Measurements from ENCODE around the gene CCL21. TPM values are rescaled to one million over a fixed set of nuclear protein-coding genes. Genes with fewer than 3 reads are reported as not detected.

Gene CCL21
- total and polyA plus RNA-seq, 2 donors (not counting 1 experiment from before 2014, with no cell fraction given), result not detected

DNA sequence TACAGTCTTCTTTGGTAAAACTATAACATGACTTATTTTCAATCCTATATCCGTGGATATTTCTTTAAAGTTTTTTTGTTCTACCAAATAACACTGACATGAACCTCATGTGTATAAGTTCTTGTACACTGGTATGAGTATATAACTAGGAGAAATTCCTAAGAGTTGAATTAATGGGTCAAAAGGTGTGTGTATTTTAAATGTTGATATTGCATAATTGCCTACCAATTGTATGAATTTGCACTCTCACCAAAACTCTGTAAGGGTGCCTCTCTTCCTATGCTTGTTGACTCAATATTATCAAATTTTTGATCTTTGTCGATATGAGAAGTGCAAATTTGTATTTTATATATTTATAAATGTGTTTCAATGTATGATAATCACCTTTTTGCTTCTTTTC is 22.9 kb upstream of the CCL21 start:
- Mint-ChIP-seq H3K4me3 (no peak overlapping the region), H3K4me1 (no peaks in the 10 kb centered on the region), H3K27ac (no peak overlapping the region), H3K9me3 (ENCODE audit: insufficient read depth) (no peaks in the 10 kb centered on the region), H3K27me3 (peaks cover 23% of the 10 kb centered on the region)
- ChIA-PET CTCF (no interaction called here), POLR2A (no interaction called here)
- H3K27ac ChIP-seq (ENCODE audit: low read length in 2 of 2), result no peak overlapping the region
- no peak overlapping the region for H2AFZ ChIP-seq (ENCODE audit: insufficient read depth, low read depth, low read length, poor library complexity, severe bottlenecking)
- H3K9ac ChIP-seq (ENCODE audit: low read length), result no peak overlapping the region
- no peak for ATAC-seq (ENCODE audit: low read depth)
- no peak for DNase-seq
- no peak overlapping the region for H3K4me3 ChIP-seq (ENCODE audit: control extremely low read depth in 1 of 5, extremely low read depth in 1 of 5, insufficient read depth in 1 of 5, low read depth in 2 of 5, low read length in 4 of 5)
- H4K20me1 ChIP-seq (ENCODE audit: control insufficient read depth, insufficient read depth, low read length, poor library complexity, severe bottlenecking), result no peaks in the 10 kb centered on the region
- no peaks in the 10 kb centered on the region for H3K36me3 ChIP-seq (replicated peaks in 1 of 2; ENCODE audit: control extremely low read depth in 1 of 2, control insufficient read depth in 1 of 2, extremely low read depth in 1 of 2, insufficient read depth in 2 of 2, low read length in 1 of 2)
- no CpG with 5 or more reads among the region's 2 CpGs for WGBS (ENCODE audit: insufficient coverage)
- intact Hi-C loops (cut with micrococcal nuclease), result no loop called here
- no peaks in the 10 kb centered on the region for H3K9me3 ChIP-seq (ENCODE audit: control extremely low read depth in 1 of 3, control insufficient read depth in 2 of 3, insufficient read depth in 1 of 3, low read length in 2 of 3)
- peaks cover 0 to 4% (median 1%) of the 10 kb centered on the region in 4 experiments for H3K27me3 ChIP-seq (replicated peaks in 1 of 4; ENCODE audit: control extremely low read depth in 1 of 4, control insufficient read depth in 3 of 4, insufficient read depth in 4 of 4, low read length in 3 of 4)
- no peaks in the 10 kb centered on the region for H3K79me2 ChIP-seq (ENCODE audit: control insufficient read depth, insufficient read depth, low read length)
- no peak for TF ChIP-seq EZH2 (IDR thresholded peaks at IDR 0.05; ENCODE audit: borderline replicate concordance, insufficient read depth, low read depth, low read length, poor library complexity, severe bottlenecking)
- no peak overlapping the region for H3K4me2 ChIP-seq (replicated peaks; ENCODE audit: low read depth, low read length, poor library complexity, severe bottlenecking)
- H3K4me1 ChIP-seq (ENCODE audit: control insufficient read depth in 2 of 2, insufficient read depth in 2 of 2, low read length in 2 of 2), result no peaks in the 10 kb centered on the region

DNA sequence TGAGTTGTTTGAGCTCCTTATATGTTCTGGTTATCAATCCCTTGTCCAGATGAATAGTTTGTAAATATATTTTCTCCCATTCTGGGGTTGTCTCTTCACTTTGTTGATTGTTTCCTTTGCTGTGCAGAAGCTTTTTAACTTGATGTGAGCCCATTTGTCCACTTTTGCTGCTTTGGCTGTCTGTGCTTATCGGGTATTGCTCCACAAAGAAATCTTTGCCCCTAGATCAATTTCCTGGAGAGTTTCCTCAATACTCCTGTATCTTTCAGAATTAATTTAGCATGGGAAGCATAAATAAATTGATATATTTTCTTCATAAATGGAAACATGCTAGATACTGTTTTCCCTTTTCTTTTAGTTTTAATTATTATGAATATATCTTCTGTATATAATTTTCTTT is 22.5 kb upstream of the CCL21 start:
- Histone ChIP-seq H2AFZ (ENCODE audit: insufficient read depth, low read depth, low read length, poor library complexity, severe bottlenecking) (no peak overlapping the region), H3K27me3 (replicated peaks in 1 of 4; ENCODE audit: control extremely low read depth in 1 of 4, control insufficient read depth in 3 of 4, insufficient read depth in 4 of 4, low read length in 3 of 4) (peaks cover 0 to 2% (median under 1%) of the 10 kb centered on the region in 4 experiments), H3K36me3 (replicated peaks in 1 of 2; ENCODE audit: control extremely low read depth in 1 of 2, control insufficient read depth in 1 of 2, extremely low read depth in 1 of 2, insufficient read depth in 2 of 2, low read length in 1 of 2) (no peaks in the 10 kb centered on the region), H3K79me2 (ENCODE audit: control insufficient read depth, insufficient read depth, low read length) (no peaks in the 10 kb centered on the region), H3K9ac (ENCODE audit: low read length) (no peak overlapping the region), H3K4me1 (ENCODE audit: control insufficient read depth in 2 of 2, insufficient read depth in 2 of 2, low read length in 2 of 2) (no peaks in the 10 kb centered on the region), H4K20me1 (ENCODE audit: control insufficient read depth, insufficient read depth, low read length, poor library complexity, severe bottlenecking) (no peaks in the 10 kb centered on the region), H3K4me2 (replicated peaks; ENCODE audit: low read depth, low read length, poor library complexity, severe bottlenecking) (no peak overlapping the region), H3K27ac (ENCODE audit: low read length in 2 of 2) (no peak overlapping the region), H3K9me3 (ENCODE audit: control extremely low read depth in 1 of 3, control insufficient read depth in 2 of 3, insufficient read depth in 1 of 3, low read length in 2 of 3) (no peaks in the 10 kb centered on the region), H3K4me3 (ENCODE audit: control extremely low read depth in 1 of 5, extremely low read depth in 1 of 5, insufficient read depth in 1 of 5, low read depth in 2 of 5, low read length in 4 of 5) (no peak overlapping the region)
- TF ChIP-seq, protein P1, sequence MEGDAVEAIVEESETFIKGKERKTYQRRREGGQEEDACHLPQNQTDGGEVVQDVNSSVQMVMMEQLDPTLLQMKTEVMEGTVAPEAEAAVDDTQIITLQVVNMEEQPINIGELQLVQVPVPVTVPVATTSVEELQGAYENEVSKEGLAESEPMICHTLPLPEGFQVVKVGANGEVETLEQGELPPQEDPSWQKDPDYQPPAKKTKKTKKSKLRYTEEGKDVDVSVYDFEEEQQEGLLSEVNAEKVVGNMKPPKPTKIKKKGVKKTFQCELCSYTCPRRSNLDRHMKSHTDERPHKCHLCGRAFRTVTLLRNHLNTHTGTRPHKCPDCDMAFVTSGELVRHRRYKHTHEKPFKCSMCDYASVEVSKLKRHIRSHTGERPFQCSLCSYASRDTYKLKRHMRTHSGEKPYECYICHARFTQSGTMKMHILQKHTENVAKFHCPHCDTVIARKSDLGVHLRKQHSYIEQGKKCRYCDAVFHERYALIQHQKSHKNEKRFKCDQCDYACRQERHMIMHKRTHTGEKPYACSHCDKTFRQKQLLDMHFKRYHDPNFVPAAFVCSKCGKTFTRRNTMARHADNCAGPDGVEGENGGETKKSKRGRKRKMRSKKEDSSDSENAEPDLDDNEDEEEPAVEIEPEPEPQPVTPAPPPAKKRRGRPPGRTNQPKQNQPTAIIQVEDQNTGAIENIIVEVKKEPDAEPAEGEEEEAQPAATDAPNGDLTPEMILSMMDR (IDR thresholded peaks at IDR 0.05), result no peak
- TF ChIP-seq EZH2 (IDR thresholded peaks at IDR 0.05; ENCODE audit: borderline replicate concordance, insufficient read depth, low read depth, low read length, poor library complexity, severe bottlenecking), result no peak
- ChIA-PET POLR2A (no interaction called here), CTCF (no interaction called here)
- H3K9me3 Mint-ChIP-seq (ENCODE audit: insufficient read depth), result no peaks in the 10 kb centered on the region
- ATAC-seq (ENCODE audit: low read depth), result no peak
- WGBS (ENCODE audit: insufficient coverage), result no CpG with 5 or more reads among the region's 1 CpG
- H3K4me3 Mint-ChIP-seq, result no peak overlapping the region
- peaks cover 20% of the 10 kb centered on the region for H3K27me3 Mint-ChIP-seq
- DNase-seq, result no peak
- no peaks in the 10 kb centered on the region for H3K4me1 Mint-ChIP-seq
- no peak overlapping the region for H3K27ac Mint-ChIP-seq
- intact Hi-C loops (cut with micrococcal nuclease), result no loop called here
